ENCODE results near the gene PRPF31.

The PRPF31 gene

GRCh38 chr19:54107876-54108490 is 7.6 kb upstream of the PRPF31 start:
- no peak for DNase-seq

GRCh38 chr19:54108496-54108895 is 7.1 kb upstream of the PRPF31 start:
- no peak for DNase-seq

GRCh38 chr19:54109651-54110050 is 5.9 kb upstream of the PRPF31 start:
- no peak for DNase-seq

- peak; percentile 40 for DNase-seq
These were observed 1.0 kb upstream of the PRPF31 start for GRCh38 chr19:54114340-54115108.

GRCh38 chr19:54121259-54121658 is 5.7 kb downstream of the PRPF31 start:
- no peak for DNase-seq

- DNase-seq = no peak
These were observed 8.1 kb downstream of the PRPF31 start for GRCh38 chr19:54123682-54124081.

- no peak for DNase-seq
These were observed 8.8 kb downstream of the PRPF31 start for GRCh38 chr19:54124393-54124792.

- no peak for DNase-seq
These were observed 10.2 kb downstream of the PRPF31 start for GRCh38 chr19:54125713-54126112.

GRCh38 chr19:54127688-54128440 is 12.3 kb downstream of the PRPF31 start:
- no peak for DNase-seq

GRCh38 chr19:54128441-54128725 is 12.8 kb downstream of the PRPF31 start:
- no peak for DNase-seq

- no peak for DNase-seq
These were observed 13.5 kb downstream of the PRPF31 start for GRCh38 chr19:54128796-54129616.

GRCh38 chr19:54129617-54129996 is 14.1 kb downstream of the PRPF31 start:
- no peak for DNase-seq

- DNase-seq = no peak
These were observed 17.9 kb downstream of the PRPF31 start for GRCh38 chr19:54133312-54133956.

- no peak for DNase-seq
These were observed 18.5 kb downstream of the PRPF31 start for GRCh38 chr19:54133957-54134590.

- no peak for DNase-seq
These were observed 20.7 kb downstream of the PRPF31 start for GRCh38 chr19:54136086-54136863.

- peak; percentile 97 for DNase-seq
These were observed 21.5 kb downstream of the PRPF31 start for GRCh38 chr19:54136864-54137698.

- DNase-seq = peak; percentile 52
These were observed 22.3 kb downstream of the PRPF31 start, which contains the start of gene CNOT3 for GRCh38 chr19:54137699-54138488. CNOT3 (plus strand) TSS chr19:54137762; CDS start chr19:54142979, 5,217 bp downstream.

GRCh38 chr19:54138489-54139256 is 23.1 kb downstream of the PRPF31 start:
- no peak for DNase-seq

- DNase-seq = no peak
These were observed 25.8 kb downstream of the PRPF31 start for GRCh38 chr19:54141356-54141755.
